Trophoblast cell (in vitro differentiated cells and primary cell): ENCODE data around the gene LRRC56.

Experiments used
- DNase-seq, 2 donors: peaks; one replicate each; pipeline ENCODE4 v3.0.0-alpha.2; 2016
- H2AFZ ChIP-seq: 2 replicates; pipeline ENCODE4 v1.6.1; 2013; ENCODE audit warnings: low read length, moderate library complexity, mild to moderate bottlenecking; ENCODE audit not compliant: insufficient read depth, poor library complexity
- H2AK5ac ChIP-seq: 2 replicates; pipeline ENCODE4 v1.6.1; 2013; ENCODE audit warnings: mild to moderate bottlenecking, low read length
- H2BK120ac ChIP-seq: 2 replicates; pipeline ENCODE4 v1.6.1; 2013; ENCODE audit warnings: low read length, mild to moderate bottlenecking, moderate library complexity; ENCODE audit not compliant: insufficient read depth, poor library complexity
- H2BK12ac ChIP-seq: 2 replicates; pipeline ENCODE4 v1.6.1; 2013; ENCODE audit warnings: mild to moderate bottlenecking, low read length, moderate library complexity
- H2BK5ac ChIP-seq: 2 replicates; pipeline ENCODE4 v1.6.1; 2013; ENCODE audit warnings: low read length, low read depth, moderate library complexity, mild to moderate bottlenecking; ENCODE audit not compliant: poor library complexity
- H3K14ac ChIP-seq: 2 replicates; pipeline ENCODE4 v1.6.1; 2013; ENCODE audit warnings: mild to moderate bottlenecking, low read length
- H3K18ac ChIP-seq: 2 replicates; pipeline ENCODE4 v1.6.1; 2013; ENCODE audit warnings: mild to moderate bottlenecking, low read length
- H3K23ac ChIP-seq: 2 replicates; pipeline ENCODE4 v1.6.1; 2013; ENCODE audit warnings: low read length
- H3K27ac ChIP-seq: 2 replicates; pipeline ENCODE4 v1.5.1; 2013; ENCODE audit warnings: low read depth, mild to moderate bottlenecking, inconsistent platforms, low read length, moderate library complexity
- H3K27me3 ChIP-seq: 2 replicates; pipeline ENCODE4 v1.6.1; 2013; ENCODE audit warnings: inconsistent platforms, mild to moderate bottlenecking, low read length, moderate library complexity; ENCODE audit not compliant: insufficient read depth
- H3K36me3 ChIP-seq, 2 experiments: 1 replicate in 1 of 2; 2 replicates in 1 of 2; pipeline ENCODE4 v1.6.1; 2013; ENCODE audit warnings: low read length in 2 of 2, mild to moderate bottlenecking in 2 of 2, moderate library complexity in 1 of 2; ENCODE audit not compliant: insufficient read depth in 2 of 2, control insufficient read depth in 1 of 2
- H3K4ac ChIP-seq: 2 replicates; pipeline ENCODE4 v1.6.1; 2013; ENCODE audit warnings: low read depth, mild to moderate bottlenecking, low read length, moderate library complexity
- H3K4me1 ChIP-seq, 2 experiments: 1 replicate in 1 of 2; 2 replicates in 1 of 2; pipeline ENCODE4 v1.6.1; 2013; ENCODE audit warnings: low read length in 2 of 2, mild to moderate bottlenecking in 2 of 2, moderate library complexity in 1 of 2; ENCODE audit not compliant: insufficient read depth in 2 of 2, control insufficient read depth in 1 of 2
- H3K4me2 ChIP-seq: 2 replicates; pipeline ENCODE4 v1.6.1; 2013; ENCODE audit warnings: inconsistent platforms, mild to moderate bottlenecking, low read length, moderate library complexity
- H3K4me3 ChIP-seq: 2 replicates; pipeline ENCODE4 v1.5.1; 2013; ENCODE audit warnings: mild to moderate bottlenecking, low read depth, low read length, inconsistent platforms
- H3K79me1 ChIP-seq: one replicate; pipeline ENCODE4 v1.6.1; 2013; ENCODE audit warnings: low read length
- H3K79me2 ChIP-seq: 2 replicates; pipeline ENCODE4 v1.6.1; 2013; ENCODE audit warnings: low read length, mild to moderate bottlenecking; ENCODE audit not compliant: control insufficient read depth, insufficient read depth, poor library complexity
- H3K9ac ChIP-seq: 2 replicates; pipeline ENCODE4 v1.6.1; 2013; ENCODE audit warnings: mild to moderate bottlenecking, low read length
- H3K9me3 ChIP-seq: 2 replicates; pipeline ENCODE4 v1.6.1; 2013; ENCODE audit warnings: low read depth, mild to moderate bottlenecking, control low read depth, inconsistent platforms, low read length; ENCODE audit not compliant: insufficient read depth
- H4K12ac ChIP-seq: 2 replicates; pipeline ENCODE4 v1.6.1; 2013; ENCODE audit warnings: low read depth, mild to moderate bottlenecking, low read length, moderate library complexity
- H4K8ac ChIP-seq: 2 replicates; pipeline ENCODE4 v1.6.1; 2013; ENCODE audit warnings: low read depth, mild to moderate bottlenecking, low read length, moderate library complexity
- H4K91ac ChIP-seq: one replicate; pipeline ENCODE4 v1.6.1; 2013; ENCODE audit warnings: low read depth, mild to moderate bottlenecking, low read length, moderate library complexity
- WGBS: extraction: QIAGEN DNeasy Blood & Tissue Kit; methylation state at CpG from one replicate; pipeline ENCODE4 v1.1.7; 2013; ENCODE audit warnings: missing lambda C conversion rate; ENCODE audit not compliant: insufficient read length, insufficient coverage; ENCODE audit errors: extremely low coverage; 5-methylcytosine and 5-hydroxymethylcytosine counted together

Gene LRRC56

DNA sequence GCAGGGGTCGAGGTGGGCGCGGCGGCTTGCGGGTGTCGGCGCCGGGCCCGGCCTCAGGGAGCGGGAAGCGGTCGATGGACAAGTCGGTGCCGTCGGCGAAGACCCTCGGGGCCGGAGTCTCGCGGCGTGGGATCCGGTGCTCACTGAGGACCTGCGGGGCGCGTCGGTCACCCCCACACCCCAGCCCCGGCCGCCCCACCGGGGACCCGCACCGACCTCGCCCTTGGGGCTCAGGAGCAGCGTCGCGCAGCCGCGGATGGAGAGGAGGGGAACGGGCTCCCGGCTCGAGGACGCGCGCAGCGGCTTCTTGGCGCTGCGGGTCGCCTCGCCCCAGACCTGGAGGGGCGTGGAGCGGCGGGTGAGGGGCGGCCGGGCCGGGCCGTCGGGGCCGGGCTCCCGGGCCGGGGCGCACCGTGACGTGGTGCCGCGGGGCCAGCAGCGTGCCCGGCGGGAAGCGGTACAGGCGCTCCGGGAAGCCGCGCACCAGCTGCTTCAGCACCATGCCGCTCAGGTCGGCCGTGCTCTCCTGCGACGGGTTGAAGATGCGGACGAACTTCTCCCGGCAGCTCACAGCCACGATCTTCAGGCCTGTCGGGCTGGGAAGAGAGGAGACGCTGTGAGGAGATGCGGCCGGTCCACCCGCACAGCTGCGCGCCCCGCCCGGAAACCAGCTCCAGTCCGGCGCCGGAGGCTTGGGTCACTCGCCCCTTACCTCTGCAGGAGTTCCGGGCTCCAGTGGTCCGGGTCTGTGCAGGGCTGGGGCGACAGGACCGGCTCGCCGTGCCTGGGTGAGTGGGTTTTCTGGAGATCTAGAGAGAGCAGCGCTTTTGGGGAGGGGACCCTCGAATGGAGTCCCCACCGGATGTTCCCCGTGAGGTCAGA lies 18.7 kb downstream of the LRRC56 start:
- Histone ChIP-seq H2BK5ac (no peak overlapping the region), H2BK12ac (no peak overlapping the region), H2BK120ac (no peak overlapping the region), H3K14ac (no peak overlapping the region), H4K8ac (no peak overlapping the region), H3K9ac (no peak overlapping the region), H3K27me3 (peaks cover 17% of the 10 kb centered on the region), H3K79me2 (peaks cover 6% of the 10 kb centered on the region), H3K79me1 (peaks cover 13% of the 10 kb centered on the region), H3K9me3 (peaks cover 2% of the 10 kb centered on the region), H3K4me1 (peaks cover 20 to 25% of the 10 kb centered on the region in 2 experiments), H3K27ac (no peak overlapping the region), H4K12ac (no peak overlapping the region), H3K36me3 (no peaks in the 10 kb centered on the region), H3K18ac (no peak overlapping the region), H3K4ac (no peak overlapping the region), H3K4me3 (no peak overlapping the region), H2AFZ (no peak overlapping the region), H2AK5ac (no peak overlapping the region), H3K23ac (no peak overlapping the region), H3K4me2 (peak overlapping the region; percentile 67), H4K91ac (peak overlapping the region; percentile 37)
- no CpG with 5 or more reads among the region's 104 CpGs for WGBS
- peak in 1 of 2 donors; percentile 48 for DNase-seq

DNA sequence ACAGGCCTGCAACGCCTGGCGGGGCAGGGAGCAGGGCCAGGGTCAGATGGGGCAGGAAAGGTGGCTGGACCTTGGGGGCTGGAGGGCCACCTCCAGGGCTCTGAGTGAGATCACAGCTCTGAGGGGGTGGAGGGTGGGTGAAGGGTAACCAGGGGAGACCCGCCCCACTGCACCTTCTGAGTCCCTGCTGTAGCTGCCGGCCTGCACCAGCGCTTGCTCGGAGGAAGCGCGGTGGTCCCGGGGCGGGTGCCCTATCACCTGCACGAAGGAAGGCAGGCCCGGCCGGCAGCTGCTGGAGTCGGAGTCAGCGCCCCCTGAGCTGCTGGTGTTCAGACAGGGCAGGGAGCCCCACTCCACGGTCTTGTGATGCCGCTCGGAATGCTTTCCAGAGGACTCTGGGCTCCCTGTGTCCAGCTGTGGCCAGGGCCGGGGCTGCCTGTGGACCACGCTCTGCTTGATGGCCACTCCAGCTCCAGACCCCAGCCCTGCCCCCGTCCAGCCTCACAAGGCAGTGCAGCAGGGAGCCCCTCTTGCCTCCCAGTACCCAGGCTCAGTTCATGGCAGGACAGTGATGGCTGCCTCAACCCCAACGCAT lies 19.4 kb downstream of the LRRC56 start:
- Histone ChIP-seq H2BK5ac (no peak overlapping the region), H3K9me3 (peaks cover 4% of the 10 kb centered on the region), H3K14ac (no peak overlapping the region), H2BK12ac (no peak overlapping the region), H3K4me2 (peak overlapping the region; percentile 67), H2BK120ac (no peak overlapping the region), H2AFZ (no peak overlapping the region), H3K79me1 (peaks cover 20% of the 10 kb centered on the region), H4K91ac (no peak overlapping the region), H3K27ac (no peak overlapping the region), H3K4me1 (peaks cover 23 to 29% of the 10 kb centered on the region in 2 experiments), H3K4me3 (no peak overlapping the region), H4K12ac (no peak overlapping the region), H4K8ac (no peak overlapping the region), H3K4ac (no peak overlapping the region), H3K18ac (no peak overlapping the region), H3K79me2 (peaks cover 13% of the 10 kb centered on the region), H2AK5ac (no peak overlapping the region), H3K23ac (no peak overlapping the region), H3K36me3 (no peaks in the 10 kb centered on the region), H3K9ac (no peak overlapping the region), H3K27me3 (peaks cover 17% of the 10 kb centered on the region)
- WGBS: no CpG with 5 or more reads among the region's 22 CpGs
- DNase-seq: no peak

DNA sequence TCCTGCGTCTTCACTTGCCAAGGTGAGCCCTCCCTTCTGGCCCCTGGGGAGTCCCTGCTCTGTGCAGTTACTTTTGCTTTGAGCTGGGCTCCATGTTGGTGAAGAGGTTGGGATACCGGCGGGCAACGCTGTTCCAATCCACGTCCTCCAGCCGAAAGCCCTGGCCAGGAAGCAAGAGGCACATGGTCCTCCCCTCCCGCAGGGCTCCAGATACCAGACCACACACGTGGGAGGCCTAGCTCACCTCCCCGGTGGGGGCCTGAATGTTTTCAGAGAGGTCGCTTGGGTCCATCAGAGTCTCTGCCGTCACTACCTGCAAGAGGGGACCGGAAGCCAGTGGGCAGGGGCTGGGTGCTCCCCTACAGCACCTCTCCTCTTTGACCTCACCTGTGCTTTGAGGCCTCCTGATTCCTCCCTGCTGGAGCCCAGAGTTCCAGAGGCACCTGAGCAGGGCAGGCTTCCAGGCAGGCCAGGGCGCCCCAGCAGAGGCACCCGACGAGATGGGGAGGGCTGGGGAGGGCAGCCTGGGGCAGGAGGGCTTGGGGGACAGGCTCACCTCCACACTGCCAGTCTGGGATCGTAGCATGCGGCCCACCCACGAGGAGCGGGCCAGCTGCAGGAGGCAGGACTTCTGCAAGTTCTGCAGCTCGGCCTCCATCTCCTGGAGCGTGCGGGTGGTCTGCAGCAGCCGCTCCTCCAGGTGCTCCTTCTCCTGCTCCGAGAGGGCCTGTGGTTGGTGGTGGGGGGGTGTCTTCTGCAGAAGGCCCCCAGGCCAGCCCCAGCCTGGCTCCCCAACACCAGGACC lies 20.2 kb downstream of the LRRC56 start:
- Histone ChIP-seq H3K4me2 (no peak overlapping the region), H3K4ac (no peak overlapping the region), H4K91ac (no peak overlapping the region), H2BK120ac (no peak overlapping the region), H3K4me1 (peaks cover 30 to 36% of the 10 kb centered on the region in 2 experiments), H4K8ac (no peak overlapping the region), H2AFZ (no peak overlapping the region), H4K12ac (no peak overlapping the region), H3K27me3 (peaks cover 17% of the 10 kb centered on the region), H3K79me1 (peaks cover 23% of the 10 kb centered on the region), H3K27ac (no peak overlapping the region), H2BK12ac (no peak overlapping the region), H2BK5ac (no peak overlapping the region), H2AK5ac (no peak overlapping the region), H3K36me3 (peaks cover 0 to 7% of the 10 kb centered on the region in 2 experiments), H3K18ac (no peak overlapping the region), H3K4me3 (no peak overlapping the region), H3K79me2 (peaks cover 17% of the 10 kb centered on the region), H3K23ac (no peak overlapping the region), H3K9ac (no peak overlapping the region), H3K14ac (no peak overlapping the region), H3K9me3 (peaks cover 4% of the 10 kb centered on the region)
- no CpG with 5 or more reads among the region's 24 CpGs for WGBS
- no peak for DNase-seq

DNA sequence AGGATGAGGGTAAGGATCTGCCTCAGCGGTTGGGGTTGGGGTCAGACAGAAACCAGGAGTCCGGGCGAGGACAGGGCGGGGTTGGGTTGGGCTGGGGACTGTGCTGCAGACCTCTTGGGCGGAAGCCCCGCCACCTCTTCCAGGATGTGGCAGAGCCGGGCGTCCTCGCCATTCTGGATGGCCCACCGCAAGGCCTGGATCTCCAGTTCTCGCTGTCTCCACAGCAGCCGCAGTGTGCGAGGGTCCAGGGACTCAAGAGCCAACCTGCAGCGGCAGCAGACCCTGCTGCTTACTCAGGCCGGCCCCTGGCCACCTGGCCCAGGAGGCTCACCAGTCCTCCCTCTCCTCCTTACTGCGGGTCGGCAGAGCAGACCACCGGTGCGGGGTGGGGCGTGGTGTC lies 21.2 kb downstream of the LRRC56 start:
- H2BK12ac ChIP-seq: no peak overlapping the region
- no peak overlapping the region for H3K4me3 ChIP-seq
- no peak overlapping the region for H2AFZ ChIP-seq
- no peak overlapping the region for H3K4me2 ChIP-seq
- H3K18ac ChIP-seq: no peak overlapping the region
- WGBS: no CpG with 5 or more reads among the region's 20 CpGs
- peaks cover 28% of the 10 kb centered on the region for H3K79me1 ChIP-seq
- H3K9me3 ChIP-seq: peaks cover 5% of the 10 kb centered on the region
- no peak overlapping the region for H3K27ac ChIP-seq
- no peak overlapping the region for H4K91ac ChIP-seq
- H2AK5ac ChIP-seq: peak overlapping the region; percentile 20
- H3K4me1 ChIP-seq: peaks cover 34 to 38% of the 10 kb centered on the region in 2 experiments
- no peak overlapping the region for H2BK5ac ChIP-seq
- H3K79me2 ChIP-seq: peaks cover 20% of the 10 kb centered on the region
- DNase-seq: no peak
- H4K12ac ChIP-seq: no peak overlapping the region
- no peak overlapping the region for H3K23ac ChIP-seq
- no peak overlapping the region for H3K14ac ChIP-seq
- H4K8ac ChIP-seq: no peak overlapping the region
- H3K9ac ChIP-seq: no peak overlapping the region
- H3K36me3 ChIP-seq: peaks cover 7 to 17% of the 10 kb centered on the region in 2 experiments
- peaks cover 17% of the 10 kb centered on the region for H3K27me3 ChIP-seq
- no peak overlapping the region for H3K4ac ChIP-seq
- H2BK120ac ChIP-seq: no peak overlapping the region
